H4 (cell line): ENCODE measurements around the gene TST. TPM values are rescaled to one million over a fixed set of nuclear protein-coding genes. Genes with fewer than 3 reads are reported as not detected.
A peak's percentile ranks its signal among the peaks of the same experiment; 100 is the strongest.

ENCODE experiments used
- DNase-seq: peaks from one replicate; pipeline ENCODE4 v3.0.0-alpha.2; 2015; ENCODE audit warnings: low spot score
- total RNA-seq: library from RNA; depleted of rRNA; stranded (reverse); fragments of >200 nt; shearing (Covaris generic); gene quantifications from 2 replicates; pipeline ENCODE4 v1.2.3, GENCODE V29; 2014; rRNA removed

TST gene
- 31.7 and 38.2 TPM in 2 replicates for total RNA-seq

- DNase-seq, result peak; percentile 29
Observed at GRCh38 chr22:37019309-37020191, at the start of gene TST, which contains the start of gene MPST. TST (minus strand) TSS chr22:37019447; CDS start chr22:37018732, 715 bp downstream. MPST (plus strand) TSS chr22:37019742; CDS start chr22:37019837, 95 bp downstream.

- DNase-seq, result no peak
Observed at GRCh38 chr22:37068859-37069258, 49.6 kb upstream of the TST start.

GRCh38 chr22:37067428-37067827 is 48.2 kb upstream of the TST start:
- no peak for DNase-seq

- DNase-seq, result no peak
Observed at GRCh38 chr22:37065961-37066360, 46.7 kb upstream of the TST start.

- no peak for DNase-seq
Observed at GRCh38 chr22:37065180-37065579, 45.9 kb upstream of the TST start.

- no peak for DNase-seq
Observed at GRCh38 chr22:37064553-37064952, 45.3 kb upstream of the TST start.

GRCh38 chr22:37063431-37064420 is 44.5 kb upstream of the TST start:
- DNase-seq, result no peak

GRCh38 chr22:37062702-37063381 is 43.6 kb upstream of the TST start:
- no peak for DNase-seq

GRCh38 chr22:37062376-37062675 is 43.1 kb upstream of the TST start:
- no peak for DNase-seq

- DNase-seq, result no peak
Observed at GRCh38 chr22:37061611-37062375, 42.5 kb upstream of the TST start.

- DNase-seq, result no peak
Observed at GRCh38 chr22:37060801-37061610, 41.8 kb upstream of the TST start.

- DNase-seq, result no peak
Observed at GRCh38 chr22:37059876-37060449, 40.7 kb upstream of the TST start.

- no peak for DNase-seq
Observed at GRCh38 chr22:37058917-37059701, 39.9 kb upstream of the TST start.

GRCh38 chr22:37057796-37058510 is 38.7 kb upstream of the TST start:
- no peak for DNase-seq

- DNase-seq, result no peak
Observed at GRCh38 chr22:37057226-37057625, 38.0 kb upstream of the TST start.

- no peak for DNase-seq
Observed at GRCh38 chr22:37056246-37056645, 37.0 kb upstream of the TST start.

GRCh38 chr22:37054600-37055365 is 35.5 kb upstream of the TST start:
- no peak for DNase-seq

- no peak for DNase-seq
Observed at GRCh38 chr22:37054056-37054395, 34.8 kb upstream of the TST start.
